Thoracic aorta (tissue), 2 donors: ENCODE data around the gene ACE. TPM values are rescaled to one million over a fixed set of nuclear protein-coding genes. Genes with fewer than 3 reads are reported as not detected.

Experiments
- ATAC-seq: fragments of 150-250 bp; one replicate; pipeline ENCODE4 v1.8.0; 2017; ENCODE audit warnings: low read depth; ENCODE audit not compliant: insufficient number of reproducible peaks, low FRiP score
- DNase-seq: peaks from one replicate; pipeline ENCODE4 v3.0.0-alpha.2; 2020; ENCODE audit warnings: low spot score
- H3K27ac ChIP-seq, 2 donors: fragments of 200-600 bp; sonication (generic); 1 replicate in 1 of 2; 2 replicates in 1 of 2; pipeline ENCODE4 v1.5.1; 2016; ENCODE audit warnings: mild to moderate bottlenecking in 2 of 2, moderate library complexity in 2 of 2
- H3K27me3 ChIP-seq: fragments of 200-600 bp; sonication (generic); replicated peaks from 2 replicates; pipeline ENCODE4 v1.6.0; 2016; ENCODE audit warnings: mild to moderate bottlenecking; ENCODE audit not compliant: insufficient read depth
- H3K36me3 ChIP-seq: fragments of 200-600 bp; sonication (generic); one replicate; pipeline ENCODE4 v1.5.1; 2016
- H3K4me1 ChIP-seq, 2 donors: fragments of 200-600 bp; sonication (generic); 1 replicate in 1 of 2; 2 replicates in 1 of 2; pipeline versions ENCODE4 v1.5.1 to v1.6.0; 2016; ENCODE audit warnings: low read depth in 2 of 2, mild to moderate bottlenecking in 1 of 2; ENCODE audit not compliant: control insufficient read depth in 1 of 2
- H3K4me3 ChIP-seq: fragments of 200-600 bp; sonication (generic); 2 replicates; pipeline ENCODE4 v1.5.1; 2016; ENCODE audit warnings: mild to moderate bottlenecking
- H3K9me3 ChIP-seq: fragments of 200-600 bp; sonication (generic); 2 replicates; pipeline ENCODE4 v1.5.1; 2016
- total RNA-seq, 2 donors: library from RNA; depleted of rRNA; stranded (reverse); fragments of >200 nt; gene quantifications; one replicate each; pipeline versions ENCODE4 v1.1.0 to v1.2.3, GENCODE V29; 2016
- TF ChIP-seq, protein P1 (sequence below): fragments of 200-600 bp; sonication (generic); IDR thresholded peaks from one replicate; pipeline ENCODE4 v1.5.1; 2019; ENCODE audit warnings: antibody characterized with exemption

Gene ACE
- total RNA-seq, 2 donors from 2014 or later: 5.4 to 16.5 TPM

DNA sequence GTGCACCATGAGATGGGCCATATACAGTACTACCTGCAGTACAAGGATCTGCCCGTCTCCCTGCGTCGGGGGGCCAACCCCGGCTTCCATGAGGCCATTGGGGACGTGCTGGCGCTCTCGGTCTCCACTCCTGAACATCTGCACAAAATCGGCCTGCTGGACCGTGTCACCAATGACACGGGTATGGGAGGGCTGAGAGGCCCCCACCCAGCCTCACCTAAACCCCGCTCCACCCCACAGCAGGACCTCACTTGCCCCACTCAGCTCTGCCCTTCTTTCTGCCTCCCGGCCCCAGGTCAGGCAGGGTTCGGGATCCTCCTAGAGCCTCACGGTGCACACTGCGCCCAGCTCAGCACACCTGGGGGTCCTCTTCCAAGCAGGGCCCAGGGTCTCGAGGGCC, 5.6 kb downstream of the ACE start:
- peaks cover 9 to 12% of the 10 kb centered on the region in 2 donors for H3K4me1 ChIP-seq
- no peaks in the 10 kb centered on the region for H3K9me3 ChIP-seq
- TF ChIP-seq, protein P1, sequence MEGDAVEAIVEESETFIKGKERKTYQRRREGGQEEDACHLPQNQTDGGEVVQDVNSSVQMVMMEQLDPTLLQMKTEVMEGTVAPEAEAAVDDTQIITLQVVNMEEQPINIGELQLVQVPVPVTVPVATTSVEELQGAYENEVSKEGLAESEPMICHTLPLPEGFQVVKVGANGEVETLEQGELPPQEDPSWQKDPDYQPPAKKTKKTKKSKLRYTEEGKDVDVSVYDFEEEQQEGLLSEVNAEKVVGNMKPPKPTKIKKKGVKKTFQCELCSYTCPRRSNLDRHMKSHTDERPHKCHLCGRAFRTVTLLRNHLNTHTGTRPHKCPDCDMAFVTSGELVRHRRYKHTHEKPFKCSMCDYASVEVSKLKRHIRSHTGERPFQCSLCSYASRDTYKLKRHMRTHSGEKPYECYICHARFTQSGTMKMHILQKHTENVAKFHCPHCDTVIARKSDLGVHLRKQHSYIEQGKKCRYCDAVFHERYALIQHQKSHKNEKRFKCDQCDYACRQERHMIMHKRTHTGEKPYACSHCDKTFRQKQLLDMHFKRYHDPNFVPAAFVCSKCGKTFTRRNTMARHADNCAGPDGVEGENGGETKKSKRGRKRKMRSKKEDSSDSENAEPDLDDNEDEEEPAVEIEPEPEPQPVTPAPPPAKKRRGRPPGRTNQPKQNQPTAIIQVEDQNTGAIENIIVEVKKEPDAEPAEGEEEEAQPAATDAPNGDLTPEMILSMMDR: no peak
- H3K36me3 ChIP-seq: no peaks in the 10 kb centered on the region
- no peaks in the 10 kb centered on the region for H3K27me3 ChIP-seq
- no peak overlapping the region for H3K4me3 ChIP-seq
- no peak overlapping the region for H3K27ac ChIP-seq
- no peak for ATAC-seq
- no peak for DNase-seq

DNA sequence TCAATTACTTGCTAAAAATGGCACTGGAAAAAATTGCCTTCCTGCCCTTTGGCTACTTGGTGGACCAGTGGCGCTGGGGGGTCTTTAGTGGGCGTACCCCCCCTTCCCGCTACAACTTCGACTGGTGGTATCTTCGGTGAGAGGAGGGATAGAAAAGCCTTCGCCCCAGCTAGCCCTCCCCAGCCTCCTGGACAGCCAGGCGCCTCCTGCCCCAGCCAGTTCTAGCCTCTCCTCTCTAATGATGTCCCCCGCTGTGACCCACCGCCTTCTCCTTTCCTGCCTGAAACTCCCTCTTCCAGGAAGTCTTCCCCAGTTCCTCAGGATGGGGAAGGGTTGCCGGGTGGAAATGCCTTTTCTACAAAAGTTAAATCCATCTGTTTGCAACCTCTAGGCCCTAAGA, 6.2 kb downstream of the ACE start:
- Histone ChIP-seq H3K27ac (no peak overlapping the region), H3K9me3 (no peaks in the 10 kb centered on the region), H3K36me3 (no peaks in the 10 kb centered on the region), H3K4me1 (peaks cover 3 to 7% of the 10 kb centered on the region in 2 donors), H3K27me3 (no peaks in the 10 kb centered on the region), H3K4me3 (no peak overlapping the region)
- ATAC-seq: no peak
- no peak for DNase-seq
- TF ChIP-seq, protein P1: no peak

DNA sequence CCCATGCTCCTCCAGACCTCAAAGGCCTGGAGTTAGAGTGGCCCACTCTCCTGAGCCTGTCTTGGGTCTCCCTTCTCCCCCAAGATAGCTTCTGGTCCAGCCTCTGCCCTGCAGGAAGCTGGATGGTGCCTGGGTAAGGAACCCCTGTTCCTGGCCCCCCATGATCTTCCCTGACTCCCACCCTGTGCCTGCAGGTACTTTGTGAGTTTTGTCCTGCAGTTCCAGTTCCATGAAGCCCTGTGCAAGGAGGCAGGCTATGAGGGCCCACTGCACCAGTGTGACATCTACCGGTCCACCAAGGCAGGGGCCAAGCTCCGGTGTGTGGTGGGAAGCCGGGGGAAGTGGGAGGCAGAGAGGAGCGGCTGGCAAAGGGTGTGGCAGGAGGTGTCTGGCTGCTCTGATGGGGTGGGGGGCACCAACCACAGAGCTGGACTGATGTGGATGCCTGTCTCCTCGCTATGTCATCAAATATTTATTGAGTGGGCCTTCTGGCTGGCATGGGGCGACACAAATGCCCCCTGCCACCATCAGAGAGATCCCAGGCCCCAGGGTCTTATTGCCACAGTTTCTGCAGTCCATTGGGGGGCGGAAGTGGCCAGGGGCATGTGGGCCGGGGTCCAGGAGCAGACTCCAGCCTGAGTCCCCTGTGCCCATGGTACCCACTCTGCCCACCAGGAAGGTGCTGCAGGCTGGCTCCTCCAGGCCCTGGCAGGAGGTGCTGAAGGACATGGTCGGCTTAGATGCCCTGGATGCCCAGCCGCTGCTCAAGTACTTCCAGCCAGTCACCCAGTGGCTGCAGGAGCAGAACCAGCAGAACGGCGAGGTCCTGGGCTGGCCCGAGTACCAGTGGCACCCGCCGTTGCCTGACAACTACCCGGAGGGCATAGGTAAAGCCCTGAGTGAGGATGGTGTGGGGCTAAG, 7.1 kb downstream of the ACE start:
- Histone ChIP-seq H3K4me1 (no peaks in the 10 kb centered on the region), H3K4me3 (no peak overlapping the region), H3K9me3 (no peaks in the 10 kb centered on the region), H3K27ac (no peak overlapping the region), H3K36me3 (no peaks in the 10 kb centered on the region), H3K27me3 (no peaks in the 10 kb centered on the region)
- TF ChIP-seq, protein P1: no peak
- DNase-seq: no peak
- no peak for ATAC-seq

DNA sequence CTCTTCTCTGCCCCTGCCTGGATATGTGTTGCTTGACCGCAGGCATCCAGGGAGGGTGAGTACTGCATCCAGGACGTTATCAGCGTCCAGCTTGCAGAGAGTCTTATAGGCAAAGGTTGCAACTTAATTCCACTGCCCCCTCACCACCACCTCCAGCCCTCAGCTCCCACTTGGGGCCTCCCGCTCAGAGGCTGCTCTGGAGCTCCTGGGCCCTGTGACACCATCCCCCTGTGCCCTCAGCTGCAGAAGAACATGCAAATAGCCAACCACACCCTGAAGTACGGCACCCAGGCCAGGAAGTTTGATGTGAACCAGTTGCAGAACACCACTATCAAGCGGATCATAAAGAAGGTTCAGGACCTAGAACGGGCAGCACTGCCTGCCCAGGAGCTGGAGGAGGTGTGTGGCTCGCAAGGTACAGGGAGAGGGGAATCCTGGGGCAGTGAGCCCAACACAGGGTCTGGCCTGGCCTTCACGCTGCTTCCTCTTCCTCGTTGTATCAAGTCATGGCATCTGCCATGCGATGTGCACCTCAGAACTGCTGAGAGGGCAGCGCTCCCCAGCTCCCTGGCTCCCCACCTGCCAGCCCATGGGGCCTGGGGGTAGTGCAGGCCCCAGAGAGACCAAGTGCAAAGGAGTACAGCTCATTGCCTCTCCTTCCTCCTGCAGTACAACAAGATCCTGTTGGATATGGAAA, 9.6 kb downstream of the ACE start:
- ATAC-seq (no peak), DNase-seq (no peak)
- Histone ChIP-seq H3K27ac (no peak overlapping the region), H3K4me3 (no peak overlapping the region), H3K36me3 (no peaks in the 10 kb centered on the region), H3K4me1 (no peaks in the 10 kb centered on the region), H3K9me3 (no peaks in the 10 kb centered on the region), H3K27me3 (no peaks in the 10 kb centered on the region)
- TF ChIP-seq, protein P1: no peak

DNA sequence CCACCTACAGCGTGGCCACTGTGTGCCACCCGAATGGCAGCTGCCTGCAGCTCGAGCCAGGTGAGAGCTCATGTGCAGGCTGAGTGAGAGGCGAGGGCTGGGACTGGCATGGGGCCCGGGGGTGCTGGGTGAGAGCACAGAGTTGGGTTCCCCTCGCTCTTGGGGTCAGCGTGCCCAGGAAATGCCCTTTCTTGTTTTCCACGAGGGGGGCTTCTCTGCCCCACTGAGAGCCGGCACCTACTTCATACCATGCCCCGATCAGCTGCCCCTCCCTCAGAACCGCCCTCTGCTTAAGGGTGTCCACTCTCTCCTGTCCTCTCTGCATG, 10.1 kb downstream of the ACE start:
- ATAC-seq: no peak
- no peaks in the 10 kb centered on the region for H3K36me3 ChIP-seq

More for the DNA sequence above, 10.1 kb downstream of the ACE start:
- no peaks in the 10 kb centered on the region for H3K4me1 ChIP-seq
- no peak overlapping the region for H3K27ac ChIP-seq
- no peaks in the 10 kb centered on the region for H3K27me3 ChIP-seq
- no peaks in the 10 kb centered on the region for H3K9me3 ChIP-seq
- no peak overlapping the region for H3K4me3 ChIP-seq
- TF ChIP-seq, protein P1: no peak
- no peak for DNase-seq
